GM20431 (cell line): ENCODE data around the gene PLA2G5.

Experiments used
- in situ Hi-C: fragments of 300-500 bp; cut with MseI, MboI; formaldehyde crosslinking; loops from one replicate; pipeline ENCODE4 v1.15.0; 2020; ENCODE audit warnings: low sequenced_read_pairs; ENCODE audit not compliant: unreplicated experiment

Gene PLA2G5

GRCh38 chr1:20086800-20087199 is 16.8 kb downstream of the PLA2G5 start:
- in situ Hi-C loops = no loop called here

- in situ Hi-C loops = no loop called here
These were observed 17.7 kb downstream of the PLA2G5 start for GRCh38 chr1:20087668-20088067.

- in situ Hi-C loops = no loop called here
These were observed 19.5 kb downstream of the PLA2G5 start for GRCh38 chr1:20089328-20090077.

GRCh38 chr1:20090119-20090518 is 20.1 kb downstream of the PLA2G5 start:
- in situ Hi-C loops = no loop called here

- in situ Hi-C loops = no loop called here
These were observed 20.6 kb downstream of the PLA2G5 start for GRCh38 chr1:20090641-20091040.

GRCh38 chr1:20093303-20093702 is 23.3 kb downstream of the PLA2G5 start:
- in situ Hi-C loops = no loop called here

- in situ Hi-C loops = no loop called here
These were observed 24.0 kb downstream of the PLA2G5 start for GRCh38 chr1:20093940-20094391.

- in situ Hi-C loops = no loop called here
These were observed 25.8 kb downstream of the PLA2G5 start for GRCh38 chr1:20095564-20096434.

GRCh38 chr1:20096840-20097447 is 26.9 kb downstream of the PLA2G5 start:
- in situ Hi-C loops = no loop called here

GRCh38 chr1:20099533-20099932 is 29.5 kb downstream of the PLA2G5 start:
- in situ Hi-C loops = no loop called here

- in situ Hi-C loops = loop anchor here (10.0 kb wide), 1 partner anchor 54 kb away; no protein-coding TSS in a partner anchor
These were observed 30.8 kb downstream of the PLA2G5 start for GRCh38 chr1:20100632-20101355.

- in situ Hi-C loops = loop anchor here (10.0 kb wide), 1 partner anchor 52 kb away; no protein-coding TSS in a partner anchor
These were observed 32.9 kb downstream of the PLA2G5 start for GRCh38 chr1:20102875-20103274.

- in situ Hi-C loops = loop anchor here (10.0 kb wide), 1 partner anchor 49 kb away; no protein-coding TSS in a partner anchor
These were observed 35.9 kb downstream of the PLA2G5 start for GRCh38 chr1:20105856-20106255.

- in situ Hi-C loops = loop anchor here (10.0 kb wide), 1 partner anchor 47 kb away; no protein-coding TSS in a partner anchor
These were observed 37.4 kb downstream of the PLA2G5 start for GRCh38 chr1:20107351-20107750.

- in situ Hi-C loops = loop anchor here (10.0 kb wide), 1 partner anchor 47 kb away; no protein-coding TSS in a partner anchor
These were observed 37.8 kb downstream of the PLA2G5 start for GRCh38 chr1:20107796-20108195.

- in situ Hi-C loops = loop anchor here (10.0 kb wide), 1 partner anchor 46 kb away; no protein-coding TSS in a partner anchor
These were observed 38.6 kb downstream of the PLA2G5 start for GRCh38 chr1:20108366-20109123.

GRCh38 chr1:20109223-20109856 is 39.3 kb downstream of the PLA2G5 start:
- in situ Hi-C loops = loop anchor here (10.0 kb wide), 1 partner anchor 45 kb away; no protein-coding TSS in a partner anchor

- in situ Hi-C loops = no loop called here
These were observed 40.7 kb downstream of the PLA2G5 start for GRCh38 chr1:20110679-20111078.
